Hepatocyte (in vitro differentiated cells): ENCODE measurements around the gene IMMP2L. TPM values are rescaled to one million over a fixed set of nuclear protein-coding genes. Genes with fewer than 3 reads are reported as not detected.

Source experiments
- DNase-seq: peaks from one replicate; pipeline ENCODE4 v3.0.0-alpha.2; 2016; ENCODE audit warnings: low spot score
- H2AFZ ChIP-seq: fragments of 200-600 bp; sonication (generic); 2 replicates; pipeline ENCODE4 v1.6.0; 2016; ENCODE audit warnings: antibody characterized with exemption, mild to moderate bottlenecking
- H3K27ac ChIP-seq: fragments of 200-600 bp; sonication (generic); 2 replicates; pipeline ENCODE4 v1.5.1; 2016; ENCODE audit warnings: mild to moderate bottlenecking
- H3K27me3 ChIP-seq: fragments of 200-600 bp; sonication (generic); 2 replicates; pipeline ENCODE4 v1.6.1; 2016
- H3K36me3 ChIP-seq: fragments of 200-600 bp; sonication (generic); replicated peaks from 2 replicates; pipeline ENCODE4 v1.5.1; 2016; ENCODE audit warnings: low read depth; ENCODE audit not compliant: insufficient read depth
- H3K4me1 ChIP-seq: fragments of 200-600 bp; sonication (generic); 2 replicates; pipeline ENCODE4 v1.5.1; 2016; ENCODE audit warnings: mild to moderate bottlenecking, moderate library complexity; ENCODE audit not compliant: insufficient read depth
- H3K4me2 ChIP-seq: fragments of 200-600 bp; sonication (generic); 2 replicates; pipeline ENCODE4 v1.6.0; 2016
- H3K4me3 ChIP-seq: fragments of 200-600 bp; sonication (generic); 2 replicates; pipeline ENCODE4 v1.5.1; 2016; ENCODE audit warnings: mild to moderate bottlenecking
- H3K79me2 ChIP-seq: fragments of 200-600 bp; sonication (generic); 2 replicates; pipeline ENCODE4 v1.6.0; 2017; ENCODE audit warnings: mild to moderate bottlenecking
- H3K9me2 ChIP-seq: fragments of 200-600 bp; sonication (generic); replicated peaks from 2 replicates; pipeline ENCODE4 v1.6.0; 2017; ENCODE audit warnings: mild to moderate bottlenecking; ENCODE audit not compliant: insufficient read depth
- H3K9me3 ChIP-seq: fragments of 200-600 bp; sonication (generic); 2 replicates; pipeline ENCODE4 v1.5.1; 2016; ENCODE audit warnings: low read depth, mild to moderate bottlenecking
- H4K20me1 ChIP-seq: fragments of 200-600 bp; sonication (generic); 2 replicates; pipeline ENCODE4 v1.6.0; 2016; ENCODE audit warnings: mild to moderate bottlenecking; ENCODE audit not compliant: insufficient read depth, poor library complexity, severe bottlenecking
- EZH2 ChIP-seq: fragments of 200-600 bp; sonication (generic); IDR thresholded peaks from 2 replicates; pipeline ENCODE4 v1.6.1; 2016; ENCODE audit warnings: antibody characterized with exemption, mild to moderate bottlenecking, borderline replicate concordance
- EZH2phosphoT487 ChIP-seq: fragments of 200-600 bp; sonication (generic); IDR thresholded peaks from one replicate; pipeline ENCODE4 v1.6.1; 2018; ENCODE audit warnings: antibody characterized with exemption, mild to moderate bottlenecking, low read depth, moderate library complexity; ENCODE audit not compliant: unreplicated experiment, severe bottlenecking
- WGBS: methylation state at CpG from one replicate; pipeline ENCODE4 v1.1.6; 2016; ENCODE audit warnings: low lambda C conversion rate; ENCODE audit errors: missing lambda C conversion rate; 5-methylcytosine and 5-hydroxymethylcytosine counted together
- polyA plus RNA-seq: library from polyadenylated mRNA; unstranded; fragments of >200 nt; fragmentation: Nextera tagmentation; extraction: Ambion mirVana; gene quantifications from 2 replicates; pipeline ENCODE4 v1.2.1, GENCODE V29; 2016
- total RNA-seq: library from RNA; depleted of rRNA; stranded (reverse); fragments of >200 nt; gene quantifications from 2 replicates; pipeline ENCODE4 v1.2.3, GENCODE V29; 2014
- TF ChIP-seq, protein P1 (sequence below): fragments of 200-600 bp; sonication (generic); IDR thresholded peaks from 2 replicates; pipeline ENCODE4 v1.5.1; 2016; ENCODE audit warnings: antibody characterized with exemption, mild to moderate bottlenecking; ENCODE audit not compliant: poor library complexity

The IMMP2L gene
- total and polyA plus RNA-seq, 2 experiments from 2014 or later: 13.3 to 17.6 TPM

DNA sequence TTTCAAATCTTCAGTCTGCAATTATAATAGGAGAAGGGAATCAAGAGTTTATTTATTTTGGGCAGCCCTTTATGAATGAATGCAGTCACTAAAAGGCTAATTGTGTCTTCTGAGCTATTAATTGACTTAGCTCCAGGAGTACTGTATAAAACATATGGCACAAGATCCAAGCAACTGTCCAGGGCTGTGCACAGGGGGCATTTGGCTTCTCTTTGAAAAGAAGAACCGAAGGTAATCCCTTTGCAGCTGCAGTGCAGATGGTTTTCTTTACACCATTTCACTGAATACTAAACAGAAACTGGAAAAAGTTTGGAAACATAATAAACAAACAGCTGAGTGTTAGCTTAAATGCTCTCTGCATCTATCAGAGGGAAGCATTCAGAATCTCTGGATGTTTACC, 753.9 kb downstream of the IMMP2L start:
- Histone ChIP-seq H3K4me3 (no peak overlapping the region), H3K9me3 (no peaks in the 10 kb centered on the region), H3K4me2 (no peak overlapping the region), H3K9me2 (no peaks in the 10 kb centered on the region), H2AFZ (no peak overlapping the region), H3K36me3 (no peaks in the 10 kb centered on the region), H3K27me3 (no peaks in the 10 kb centered on the region), H3K79me2 (no peaks in the 10 kb centered on the region), H3K27ac (no peak overlapping the region), H3K4me1 (no peaks in the 10 kb centered on the region), H4K20me1 (no peaks in the 10 kb centered on the region)
- TF ChIP-seq EZH2phosphoT487 (no peak), EZH2 (no peak)
- TF ChIP-seq, protein P1, sequence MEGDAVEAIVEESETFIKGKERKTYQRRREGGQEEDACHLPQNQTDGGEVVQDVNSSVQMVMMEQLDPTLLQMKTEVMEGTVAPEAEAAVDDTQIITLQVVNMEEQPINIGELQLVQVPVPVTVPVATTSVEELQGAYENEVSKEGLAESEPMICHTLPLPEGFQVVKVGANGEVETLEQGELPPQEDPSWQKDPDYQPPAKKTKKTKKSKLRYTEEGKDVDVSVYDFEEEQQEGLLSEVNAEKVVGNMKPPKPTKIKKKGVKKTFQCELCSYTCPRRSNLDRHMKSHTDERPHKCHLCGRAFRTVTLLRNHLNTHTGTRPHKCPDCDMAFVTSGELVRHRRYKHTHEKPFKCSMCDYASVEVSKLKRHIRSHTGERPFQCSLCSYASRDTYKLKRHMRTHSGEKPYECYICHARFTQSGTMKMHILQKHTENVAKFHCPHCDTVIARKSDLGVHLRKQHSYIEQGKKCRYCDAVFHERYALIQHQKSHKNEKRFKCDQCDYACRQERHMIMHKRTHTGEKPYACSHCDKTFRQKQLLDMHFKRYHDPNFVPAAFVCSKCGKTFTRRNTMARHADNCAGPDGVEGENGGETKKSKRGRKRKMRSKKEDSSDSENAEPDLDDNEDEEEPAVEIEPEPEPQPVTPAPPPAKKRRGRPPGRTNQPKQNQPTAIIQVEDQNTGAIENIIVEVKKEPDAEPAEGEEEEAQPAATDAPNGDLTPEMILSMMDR: no peak
- 62% methylated on average over 1 of the region's 1 CpG for WGBS
- DNase-seq: no peak

DNA sequence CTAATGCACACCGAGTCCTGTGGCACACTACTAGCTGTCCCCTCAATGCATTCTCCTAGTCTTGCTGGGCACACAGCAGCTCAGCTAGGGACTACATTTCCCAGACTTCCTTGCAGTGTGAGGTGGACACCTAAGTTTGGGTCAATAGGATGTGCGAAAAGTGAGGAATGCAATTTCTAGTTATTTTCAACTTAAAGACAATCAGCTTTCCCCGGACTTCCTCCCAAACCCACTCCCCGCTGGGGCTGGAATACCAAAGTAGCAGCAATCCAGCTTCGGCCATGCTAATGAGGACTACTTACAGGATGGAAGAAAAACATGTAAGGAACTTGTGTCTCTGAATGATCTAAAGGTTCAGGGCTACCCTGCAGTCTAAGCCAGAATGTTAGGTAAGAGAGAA, 757.8 kb downstream of the IMMP2L start:
- Histone ChIP-seq H3K27me3 (no peaks in the 10 kb centered on the region), H3K9me2 (no peaks in the 10 kb centered on the region), H3K4me1 (no peaks in the 10 kb centered on the region), H3K4me3 (no peak overlapping the region), H3K79me2 (no peaks in the 10 kb centered on the region), H3K36me3 (no peaks in the 10 kb centered on the region), H3K4me2 (no peak overlapping the region), H3K27ac (no peak overlapping the region), H4K20me1 (no peaks in the 10 kb centered on the region), H2AFZ (no peak overlapping the region), H3K9me3 (no peaks in the 10 kb centered on the region)
- WGBS: 46% methylated on average over 5 of the region's 5 CpGs
- no peak for DNase-seq
- TF ChIP-seq, protein P1: no peak
- TF ChIP-seq EZH2 (no peak), EZH2phosphoT487 (no peak)

DNA sequence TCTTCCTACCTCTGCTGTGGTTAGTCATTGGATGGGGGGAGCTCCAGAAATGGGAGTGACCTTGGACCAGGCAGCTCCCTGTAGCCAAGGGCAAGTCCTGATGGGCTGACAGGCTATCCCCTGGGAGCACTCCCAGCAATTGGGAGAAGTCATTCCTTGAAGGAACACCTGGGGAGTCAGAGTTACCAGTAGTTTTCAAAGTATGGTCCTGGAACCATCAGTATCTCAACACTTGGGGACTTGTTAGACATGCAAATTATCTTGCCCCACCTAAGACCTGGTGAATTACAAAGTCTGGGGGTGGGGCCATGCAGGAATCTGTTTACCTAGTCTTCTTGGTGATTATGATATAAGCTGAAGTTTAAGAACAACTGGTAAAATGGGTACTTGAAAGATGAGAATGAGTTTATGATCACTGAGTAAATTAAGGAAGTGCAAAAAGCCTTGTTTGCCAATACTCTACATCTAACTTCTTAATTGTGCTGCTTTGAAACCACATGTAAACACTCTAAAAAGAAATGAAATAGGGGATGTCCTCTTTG, 758.6 kb downstream of the IMMP2L start:
- Histone ChIP-seq H4K20me1 (no peaks in the 10 kb centered on the region), H3K4me1 (no peaks in the 10 kb centered on the region), H3K4me3 (no peak overlapping the region), H3K27me3 (no peaks in the 10 kb centered on the region), H3K9me2 (no peaks in the 10 kb centered on the region), H3K27ac (no peak overlapping the region), H3K36me3 (no peaks in the 10 kb centered on the region), H3K79me2 (no peaks in the 10 kb centered on the region), H2AFZ (no peak overlapping the region), H3K9me3 (no peaks in the 10 kb centered on the region), H3K4me2 (no peak overlapping the region)
- no peak for DNase-seq
- no peak for TF ChIP-seq EZH2
- no peak for TF ChIP-seq EZH2phosphoT487
- TF ChIP-seq, protein P1: no peak

DNA sequence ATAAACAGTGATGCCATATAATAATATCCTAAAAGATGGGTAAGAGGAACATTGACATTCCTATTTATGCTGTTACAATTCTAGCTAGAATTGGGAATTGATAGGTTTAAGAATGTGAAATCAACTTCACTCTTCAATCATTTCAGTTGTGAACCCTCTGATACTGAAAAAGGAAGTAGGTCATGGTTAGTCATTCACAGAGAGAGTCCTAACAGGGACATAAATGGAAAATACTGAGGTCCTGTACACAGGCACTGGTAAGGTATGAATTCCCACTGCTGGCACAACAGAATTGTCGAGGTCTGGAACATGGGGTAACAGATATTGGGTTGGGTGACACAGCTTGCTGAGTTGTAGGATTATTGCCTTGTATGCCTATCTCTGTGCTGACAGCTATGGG, 760.8 kb downstream of the IMMP2L start:
- Histone ChIP-seq H3K4me2 (no peak overlapping the region), H2AFZ (no peak overlapping the region), H3K4me3 (no peak overlapping the region), H3K79me2 (no peaks in the 10 kb centered on the region), H3K9me3 (no peaks in the 10 kb centered on the region), H3K27me3 (no peaks in the 10 kb centered on the region), H3K27ac (no peak overlapping the region), H3K36me3 (no peaks in the 10 kb centered on the region), H3K4me1 (no peaks in the 10 kb centered on the region), H3K9me2 (no peaks in the 10 kb centered on the region), H4K20me1 (no peaks in the 10 kb centered on the region)
- 79% methylated on average over 1 of the region's 1 CpG for WGBS
- TF ChIP-seq EZH2 (no peak), EZH2phosphoT487 (no peak)
- TF ChIP-seq, protein P1: no peak
- no peak for DNase-seq
